NOMO-1 treated with dmso at 0.1 percent for 144 hours (cell line): Measurements from ENCODE around the gene TMEM176A.

Experiments used
- DNase-seq: peaks from one replicate; lab custom pipeline; 2025; ENCODE audit not compliant: unreplicated experiment; lab: John Stamatoyannopoulos, UW

Gene TMEM176A

GRCh38 chr7:150846291-150847115 is 45.9 kb downstream of the TMEM176A start:
- DNase-seq, result no peak

- DNase-seq, result no peak
These were observed 47.0 kb downstream of the TMEM176A start for GRCh38 chr7:150847536-150847935.

GRCh38 chr7:150848111-150848510 is 47.5 kb downstream of the TMEM176A start:
- DNase-seq, result no peak

GRCh38 chr7:150848561-150849115 is 48.1 kb downstream of the TMEM176A start:
- DNase-seq, result no peak

GRCh38 chr7:150849204-150849775 is 48.7 kb downstream of the TMEM176A start:
- no peak for DNase-seq

GRCh38 chr7:150850273-150850672 is 49.7 kb downstream of the TMEM176A start:
- DNase-seq, result no peak

GRCh38 chr7:150851492-150852370 is 51.2 kb downstream of the TMEM176A start:
- no peak for DNase-seq

GRCh38 chr7:150852371-150852905 is 51.9 kb downstream of the TMEM176A start, which contains the start of gene AOC1:
TSS of gene AOC1 (plus strand) at chr7:150852517. CDS start at chr7:150856471, 3,954 bp downstream.
- DNase-seq, result peak; percentile 44

GRCh38 chr7:150854066-150855000 is 53.8 kb downstream of the TMEM176A start:
- no peak for DNase-seq
